Measurements from ENCODE around the gene GNG8.

DNA sequence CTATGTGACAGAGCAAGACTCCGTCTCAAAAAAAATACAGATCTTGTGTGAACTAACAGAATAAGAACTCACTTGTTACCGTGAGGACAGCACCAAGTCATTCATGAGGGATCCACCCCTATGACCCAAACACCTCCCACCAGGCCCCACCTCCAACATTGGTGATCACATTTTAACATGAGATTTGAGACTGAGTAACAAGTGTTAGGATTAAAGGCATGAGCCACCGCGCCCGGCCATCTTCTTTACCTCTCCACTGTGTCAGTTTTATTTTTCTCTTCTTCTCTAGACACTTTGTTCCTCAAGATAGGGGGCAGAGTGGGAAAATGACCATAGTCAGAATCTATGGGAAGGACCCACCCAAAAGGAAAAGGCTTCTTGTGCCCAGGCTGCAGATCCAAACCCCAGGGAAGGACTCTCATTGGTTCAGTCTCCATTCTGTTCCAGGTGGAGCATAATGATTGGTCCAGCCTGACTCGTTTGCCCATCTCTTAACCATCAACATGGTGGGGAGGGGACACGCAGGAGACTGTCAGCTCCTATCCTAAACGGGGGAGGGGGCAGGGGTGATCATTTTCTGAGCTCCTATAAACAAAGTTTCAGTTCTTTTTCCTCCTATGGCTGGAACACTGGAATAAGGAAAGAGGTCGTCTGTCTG is 36.2 kb downstream of the GNG8 start:
- TF ChIP-seq L3MBTL2 (conservative IDR thresholded peaks at IDR 0.05) (no peak), ELF4 (IDR thresholded peaks at IDR 0.05) (no peak), HDGF (IDR thresholded peaks at IDR 0.05; ENCODE audit: borderline replicate concordance) (no peak), FOXK2 (IDR thresholded peaks at IDR 0.05) (no peak), ZNF384 (IDR thresholded peaks at IDR 0.05) (no peak)
